Endothelial cell (in vitro differentiated cells): Measurements from ENCODE around the gene ROCK2. TPM values are rescaled to one million over a fixed set of nuclear protein-coding genes. Genes with fewer than 3 reads are reported as not detected.
A peak's percentile ranks its signal among the peaks of the same experiment; 100 is the strongest.

Experiments
- DNase-seq: peaks from one replicate; pipeline ENCODE4 v3.0.0; 2021; ENCODE audit warnings: low spot score
- H3K27ac Mint-ChIP-seq: one replicate; pipeline ENCODE4 v1.8.0; 2021; ENCODE audit warnings: mixed read lengths, inconsistent platforms; ENCODE audit not compliant: unreplicated experiment
- H3K27me3 Mint-ChIP-seq: one replicate; pipeline ENCODE4 v1.8.0; 2021; ENCODE audit warnings: mild to moderate bottlenecking, moderate library complexity, mixed read lengths, inconsistent platforms; ENCODE audit not compliant: unreplicated experiment
- H3K36me3 Mint-ChIP-seq: one replicate; pipeline ENCODE4 v1.8.0; 2021; ENCODE audit warnings: mild to moderate bottlenecking, low read depth, mixed read lengths, inconsistent platforms; ENCODE audit not compliant: unreplicated experiment
- H3K4me1 Mint-ChIP-seq: one replicate; pipeline ENCODE4 v1.8.0; 2021; ENCODE audit warnings: mild to moderate bottlenecking, mixed read lengths, inconsistent platforms; ENCODE audit not compliant: unreplicated experiment
- H3K4me3 Mint-ChIP-seq: one replicate; pipeline ENCODE4 v1.8.0; 2021; ENCODE audit warnings: mild to moderate bottlenecking, mixed read lengths, inconsistent platforms; ENCODE audit not compliant: unreplicated experiment
- H3K9me3 Mint-ChIP-seq: one replicate; pipeline ENCODE4 v1.8.0; 2021; ENCODE audit warnings: mixed read lengths, inconsistent platforms; ENCODE audit not compliant: unreplicated experiment
- total RNA-seq: library from RNA; stranded (reverse); fragmentation: NEBNext Ultra II Directional; extraction: Animal tissue kit (Norgen Biotek cat#: 25700); gene quantifications from one replicate; pipeline ENCODE4 v1.2.1, GENCODE V29; 2021; ENCODE audit not compliant: unreplicated experiment
- TF ChIP-seq, protein P1 (sequence below): fragments of 200-600 bp; sonication (generic); IDR thresholded peaks from one replicate; pipeline ENCODE4 v1.5.0; 2021; ENCODE audit warnings: antibody characterized with exemption; ENCODE audit not compliant: unreplicated experiment

ROCK2 gene
- total RNA-seq, 1 donor from 2014 or later = 52.8 TPM

GRCh38 chr2:11343368-11343649 is 1.1 kb downstream of the ROCK2 start:
- Mint-ChIP-seq H3K4me3 (peak overlapping the region; percentile 100), H3K36me3 (peaks cover 5% of the 10 kb centered on the region), H3K27ac (peak overlapping the region; percentile 96), H3K27me3 (peaks cover 12% of the 10 kb centered on the region), H3K4me1 (peaks cover 40% of the 10 kb centered on the region), H3K9me3 (no peaks in the 10 kb centered on the region)
- DNase-seq = no peak
- TF ChIP-seq, protein P1, sequence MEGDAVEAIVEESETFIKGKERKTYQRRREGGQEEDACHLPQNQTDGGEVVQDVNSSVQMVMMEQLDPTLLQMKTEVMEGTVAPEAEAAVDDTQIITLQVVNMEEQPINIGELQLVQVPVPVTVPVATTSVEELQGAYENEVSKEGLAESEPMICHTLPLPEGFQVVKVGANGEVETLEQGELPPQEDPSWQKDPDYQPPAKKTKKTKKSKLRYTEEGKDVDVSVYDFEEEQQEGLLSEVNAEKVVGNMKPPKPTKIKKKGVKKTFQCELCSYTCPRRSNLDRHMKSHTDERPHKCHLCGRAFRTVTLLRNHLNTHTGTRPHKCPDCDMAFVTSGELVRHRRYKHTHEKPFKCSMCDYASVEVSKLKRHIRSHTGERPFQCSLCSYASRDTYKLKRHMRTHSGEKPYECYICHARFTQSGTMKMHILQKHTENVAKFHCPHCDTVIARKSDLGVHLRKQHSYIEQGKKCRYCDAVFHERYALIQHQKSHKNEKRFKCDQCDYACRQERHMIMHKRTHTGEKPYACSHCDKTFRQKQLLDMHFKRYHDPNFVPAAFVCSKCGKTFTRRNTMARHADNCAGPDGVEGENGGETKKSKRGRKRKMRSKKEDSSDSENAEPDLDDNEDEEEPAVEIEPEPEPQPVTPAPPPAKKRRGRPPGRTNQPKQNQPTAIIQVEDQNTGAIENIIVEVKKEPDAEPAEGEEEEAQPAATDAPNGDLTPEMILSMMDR = no peak

DNA sequence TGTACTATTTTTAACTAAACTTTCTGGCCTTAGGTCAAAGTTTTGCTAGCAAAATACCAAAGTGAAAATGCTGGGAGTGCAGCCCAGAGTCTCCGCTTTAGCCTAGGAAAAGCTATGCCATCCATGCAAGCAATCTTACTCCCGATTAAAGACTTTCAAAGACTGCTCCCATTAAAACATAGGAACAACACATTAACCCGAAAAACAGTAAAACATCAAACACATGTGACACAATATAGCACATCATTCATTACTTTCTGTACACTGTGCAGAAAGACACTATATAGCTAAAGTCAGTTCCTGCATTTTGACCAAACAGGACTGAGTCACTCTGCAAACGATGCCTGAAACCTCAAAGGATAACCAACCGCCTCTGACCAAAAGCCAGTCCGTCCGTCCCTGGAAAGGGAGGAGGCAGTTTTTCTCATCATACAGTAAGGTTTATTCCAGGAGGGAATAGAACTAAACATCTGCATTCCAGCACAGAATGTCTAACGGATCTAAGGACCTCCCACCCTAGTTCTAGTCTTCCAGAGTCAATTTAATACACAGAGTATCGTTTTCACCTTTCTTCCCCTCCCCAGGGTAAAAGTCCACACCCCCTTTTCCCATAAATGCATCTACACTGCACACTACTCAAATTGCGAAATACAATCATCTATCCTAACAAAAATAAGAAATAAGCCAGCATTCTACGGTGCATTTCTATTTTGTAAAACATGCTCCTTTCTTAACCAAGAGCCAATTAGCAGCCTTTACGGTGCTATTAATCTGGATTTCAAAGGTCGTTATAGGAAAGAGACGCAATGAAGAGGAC is 1.7 kb downstream of the ROCK2 start:
- peaks cover 12% of the 10 kb centered on the region for H3K27me3 Mint-ChIP-seq
- H3K4me1 Mint-ChIP-seq = peaks cover 36% of the 10 kb centered on the region
- H3K27ac Mint-ChIP-seq = peak overlapping the region; percentile 96
- TF ChIP-seq, protein P1 = no peak
- H3K4me3 Mint-ChIP-seq = peak overlapping the region; percentile 100
- no peaks in the 10 kb centered on the region for H3K9me3 Mint-ChIP-seq
- no peak for DNase-seq
- peaks cover 8% of the 10 kb centered on the region for H3K36me3 Mint-ChIP-seq

GRCh38 chr2:11340717-11341116 is 3.7 kb downstream of the ROCK2 start:
- H3K9me3 Mint-ChIP-seq = no peaks in the 10 kb centered on the region
- no peak for DNase-seq
- peaks cover 12% of the 10 kb centered on the region for H3K36me3 Mint-ChIP-seq
- no peak overlapping the region for H3K27ac Mint-ChIP-seq
- peaks cover 12% of the 10 kb centered on the region for H3K27me3 Mint-ChIP-seq
- TF ChIP-seq, protein P1 = no peak
- H3K4me1 Mint-ChIP-seq = peaks cover 30% of the 10 kb centered on the region
- H3K4me3 Mint-ChIP-seq = no peak overlapping the region

GRCh38 chr2:11339508-11340083 is 4.8 kb downstream of the ROCK2 start:
- peaks cover 12% of the 10 kb centered on the region for H3K36me3 Mint-ChIP-seq
- H3K9me3 Mint-ChIP-seq = no peaks in the 10 kb centered on the region
- TF ChIP-seq, protein P1 = no peak
- peaks cover 9% of the 10 kb centered on the region for H3K27me3 Mint-ChIP-seq
- no peak overlapping the region for H3K27ac Mint-ChIP-seq
- H3K4me3 Mint-ChIP-seq = no peak overlapping the region
- peaks cover 25% of the 10 kb centered on the region for H3K4me1 Mint-ChIP-seq
- DNase-seq = no peak

- no peak for DNase-seq
- Mint-ChIP-seq H3K27ac (no peak overlapping the region), H3K4me3 (no peak overlapping the region), H3K36me3 (peaks cover 11% of the 10 kb centered on the region), H3K27me3 (peaks cover 9% of the 10 kb centered on the region), H3K9me3 (no peaks in the 10 kb centered on the region), H3K4me1 (peaks cover 27% of the 10 kb centered on the region)
- TF ChIP-seq, protein P1 = no peak
These were observed 5.9 kb downstream of the ROCK2 start for GRCh38 chr2:11338580-11338979.
